Measurements from ENCODE around the gene SRCAP. TPM values are rescaled to one million over a fixed set of nuclear protein-coding genes. Genes with fewer than 3 reads are reported as not detected.

Gene SRCAP
- polyA plus RNA-seq, 1 of the 3 experiments (the other 2 are of a cell fraction), result 5.6 TPM

- DNase-seq, result no peak
- Histone ChIP-seq H3K36me3 (replicated peaks in 1 of 2; ENCODE audit: control insufficient read depth in 1 of 2, insufficient read depth in 2 of 2, low read length in 1 of 2) (peaks cover 3 to 7% of the 10 kb centered on the region in 2 experiments), H3K9ac (no peak overlapping the region), H3K27me3 (ENCODE audit: insufficient read depth) (no peaks in the 10 kb centered on the region), H3K9me3 (no peaks in the 10 kb centered on the region), H4K20me1 (ENCODE audit: insufficient read depth) (no peaks in the 10 kb centered on the region), H3K27ac (ENCODE audit: low read depth in 2 of 2, low read length in 1 of 2) (no peak overlapping the region), H2AFZ (ENCODE audit: low read depth) (no peak overlapping the region), H3K4me2 (no peak overlapping the region), H3K79me2 (ENCODE audit: insufficient read depth) (no peaks in the 10 kb centered on the region), H3K4me1 (ENCODE audit: control insufficient read depth in 1 of 2, insufficient read depth in 2 of 2, low read depth in 1 of 2, low read length in 1 of 2) (no peaks in the 10 kb centered on the region), H3K4me3 (ENCODE audit: low read depth in 2 of 2, low read length in 1 of 2) (no peak overlapping the region), H3F3A (replicated peaks; ENCODE audit: insufficient read depth) (peaks cover 10% of the 10 kb centered on the region), H3K9me2 (no peaks in the 10 kb centered on the region)
- TF ChIP-seq MEF2A (IDR thresholded peaks at IDR 0.05; ENCODE audit: borderline replicate concordance, low read depth), result no peak
- no peak for TF ChIP-seq TEAD4 (IDR thresholded peaks at IDR 0.05; ENCODE audit: borderline replicate concordance, insufficient read depth)
- TF ChIP-seq POLR2AphosphoS5 (IDR thresholded peaks at IDR 0.05; ENCODE audit: low read depth, low read length), result no peak
- TF ChIP-seq NRF1 (IDR thresholded peaks at IDR 0.05; ENCODE audit: low read depth, low read length), result no peak
- no peak for TF ChIP-seq ZBTB33 (IDR thresholded peaks at IDR 0.05; ENCODE audit: borderline replicate concordance, low read depth)
- TF ChIP-seq ELF1 (IDR thresholded peaks at IDR 0.05), result no peak
- TF ChIP-seq JUND (IDR thresholded peaks at IDR 0.05), result no peak
- TF ChIP-seq MAX (IDR thresholded peaks at IDR 0.05; ENCODE audit: low read depth), result no peak
- no peak for TF ChIP-seq TAF1 (IDR thresholded peaks at IDR 0.05; ENCODE audit: borderline replicate concordance, low read depth, low read length)
- no peak for TF ChIP-seq CTCF (IDR thresholded peaks at IDR 0.05)
- no peak for TF ChIP-seq GATA2 (CRISPR knock-in tag; IDR thresholded peaks at IDR 0.05)
- TF ChIP-seq YY1 (IDR thresholded peaks at IDR 0.05; ENCODE audit: low read depth), result no peak
- TF ChIP-seq FOXJ3 (CRISPR knock-in tag; IDR thresholded peaks at IDR 0.05), result no peak
- no peak for TF ChIP-seq NFIC (IDR thresholded peaks at IDR 0.05; ENCODE audit: borderline replicate concordance)
- WGBS (ENCODE audit: low lambda C conversion rate), result 87% methylated on average over 9 of the region's 10 CpGs
- ChIA-PET CTCF (interaction anchor here (0.9 to 3.6 kb wide), 3 partner anchors 11 to 19 kb away, joined by 3 to 16 read pairs (median 4); no protein-coding TSS in a partner anchor), POLR2A (interaction anchor here (0.6 kb wide), 1 partner anchor 54 kb away, joined by 4 read pairs; no protein-coding TSS in a partner anchor)
Observed at GRCh38 chr16:30675143-30675542, 23.8 kb upstream of the SRCAP start.

- Histone ChIP-seq H2AFZ (ENCODE audit: low read depth) (no peak overlapping the region), H3K79me2 (ENCODE audit: insufficient read depth) (no peaks in the 10 kb centered on the region), H3K9me3 (no peaks in the 10 kb centered on the region), H3K4me1 (ENCODE audit: control insufficient read depth in 1 of 2, insufficient read depth in 2 of 2, low read depth in 1 of 2, low read length in 1 of 2) (no peaks in the 10 kb centered on the region), H4K20me1 (ENCODE audit: insufficient read depth) (no peaks in the 10 kb centered on the region), H3F3A (replicated peaks; ENCODE audit: insufficient read depth) (no peaks in the 10 kb centered on the region), H3K36me3 (replicated peaks in 1 of 2; ENCODE audit: control insufficient read depth in 1 of 2, insufficient read depth in 2 of 2, low read length in 1 of 2) (no peaks in the 10 kb centered on the region), H3K27ac (ENCODE audit: low read depth in 2 of 2, low read length in 1 of 2) (no peak overlapping the region), H3K4me3 (ENCODE audit: low read depth in 2 of 2, low read length in 1 of 2) (no peak overlapping the region), H3K27me3 (ENCODE audit: insufficient read depth) (no peaks in the 10 kb centered on the region), H3K4me2 (no peak overlapping the region), H3K9me2 (no peaks in the 10 kb centered on the region), H3K9ac (no peak overlapping the region)
- ChIA-PET CTCF (interaction anchor here (0.8 to 1.2 kb wide), 3 partner anchors 12 to 18 kb away, joined by 3 to 6 read pairs (median 5); no protein-coding TSS in a partner anchor), POLR2A (no interaction called here)
- DNase-seq, result no peak
- 83% methylated on average over 11 of the region's 11 CpGs for WGBS (ENCODE audit: low lambda C conversion rate)
- TF ChIP-seq RAD21 (IDR thresholded peaks at IDR 0.05; ENCODE audit: low read length) (no peak), YY1 (IDR thresholded peaks at IDR 0.05; ENCODE audit: low read depth) (no peak), ZBTB33 (IDR thresholded peaks at IDR 0.05; ENCODE audit: borderline replicate concordance, low read depth) (no peak), FOXM1 (IDR thresholded peaks at IDR 0.05; ENCODE audit: low read depth) (no peak), TCF12 (IDR thresholded peaks at IDR 0.05) (no peak), SIN3A (IDR thresholded peaks at IDR 0.05; ENCODE audit: borderline replicate concordance, low read depth, low read length) (no peak), USF1 (IDR thresholded peaks at IDR 0.05; ENCODE audit: borderline replicate concordance, low read depth) (no peak)
Observed at GRCh38 chr16:30677931-30678585, 20.9 kb upstream of the SRCAP start.
